ENCODE results near the gene ARHGEF4.

Gene ARHGEF4

GRCh38 chr2:130834931-130835765 is 1.6 kb upstream of the ARHGEF4 start:
- no peak for DNase-seq

GRCh38 chr2:130835766-130836015 is 1.0 kb upstream of the ARHGEF4 start:
- no peak for DNase-seq

GRCh38 chr2:130837175-130837810 is 579 bp downstream of the ARHGEF4 start:
- no peak for DNase-seq

- DNase-seq: no peak
These were observed 1.3 kb downstream of the ARHGEF4 start for GRCh38 chr2:130837811-130838565.

GRCh38 chr2:130839011-130839780 is 2.5 kb downstream of the ARHGEF4 start:
- no peak for DNase-seq

- DNase-seq: no peak
These were observed 3.8 kb downstream of the ARHGEF4 start for GRCh38 chr2:130840506-130840905.

- no peak for DNase-seq
These were observed 5.1 kb downstream of the ARHGEF4 start for GRCh38 chr2:130841741-130842365.

GRCh38 chr2:130842770-130843169 is 6.1 kb downstream of the ARHGEF4 start:
- no peak for DNase-seq

GRCh38 chr2:130843321-130843985 is 6.7 kb downstream of the ARHGEF4 start:
- DNase-seq: no peak

GRCh38 chr2:130844161-130844560 is 7.4 kb downstream of the ARHGEF4 start:
- no peak for DNase-seq

- no peak for DNase-seq
These were observed 8.9 kb downstream of the ARHGEF4 start for GRCh38 chr2:130845505-130846085.

- DNase-seq: no peak
These were observed 9.5 kb downstream of the ARHGEF4 start for GRCh38 chr2:130846233-130846632.

GRCh38 chr2:130846686-130847375 is 10.1 kb downstream of the ARHGEF4 start:
- DNase-seq: no peak

GRCh38 chr2:130847776-130848525 is 11.2 kb downstream of the ARHGEF4 start:
- no peak for DNase-seq

- DNase-seq: no peak
These were observed 12.0 kb downstream of the ARHGEF4 start for GRCh38 chr2:130848526-130849210.

GRCh38 chr2:130849896-130850787 is 13.4 kb downstream of the ARHGEF4 start:
- DNase-seq: no peak

GRCh38 chr2:130850788-130851623 is 14.3 kb downstream of the ARHGEF4 start:
- no peak for DNase-seq
